ENCODE results near the gene HOXA11. TPM values are rescaled to one million over a fixed set of nuclear protein-coding genes. Genes with fewer than 3 reads are reported as not detected.

HOXA11 gene
- total RNA-seq = not detected in 2 replicates

DNA sequence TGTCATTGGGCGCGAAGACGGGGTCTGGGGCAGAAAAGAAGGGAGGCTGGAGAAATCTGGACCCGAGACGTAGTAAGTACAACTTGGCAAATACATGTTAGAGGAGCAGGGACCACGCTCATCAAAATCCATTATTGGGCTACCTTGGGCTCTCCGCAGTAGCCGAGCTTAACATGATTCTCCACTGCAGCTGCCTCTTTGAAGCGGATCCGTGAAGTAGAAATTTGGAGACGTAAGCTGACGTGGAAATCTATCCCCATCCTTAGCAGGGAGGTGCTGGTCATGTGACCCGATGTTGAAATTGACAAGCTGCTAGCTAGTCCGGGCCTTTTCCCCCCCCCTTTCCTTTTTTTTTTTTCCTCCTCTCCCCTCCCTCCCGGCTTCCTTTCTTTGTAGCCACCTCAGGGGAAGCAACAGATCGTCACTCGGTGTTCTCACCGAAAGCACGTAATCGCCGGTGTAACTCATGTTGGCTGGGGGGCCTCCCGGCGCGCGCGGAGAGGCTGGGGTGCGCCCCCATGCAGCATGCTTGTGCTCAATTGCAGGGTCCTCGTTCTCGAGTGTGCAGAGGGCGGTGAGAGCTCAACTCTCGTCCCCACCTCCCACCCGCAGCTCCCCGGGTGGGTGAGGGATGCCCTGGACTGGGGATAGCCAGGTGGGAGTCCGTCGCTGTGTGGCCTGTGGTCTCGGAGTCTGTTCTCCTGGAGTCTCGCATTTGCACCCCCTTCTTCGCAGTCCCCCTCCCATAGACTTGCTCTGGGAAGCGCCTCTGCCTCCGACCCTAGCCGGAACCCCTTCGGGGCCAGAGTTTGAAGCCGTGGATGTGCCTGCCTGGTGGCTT is at the start of gene HOXA11:
Gene HOXA11 (minus strand): TSS at position 220 of the 841 bp plus-strand sequence. CDS start 88 bp downstream, at position 132.

DNA sequence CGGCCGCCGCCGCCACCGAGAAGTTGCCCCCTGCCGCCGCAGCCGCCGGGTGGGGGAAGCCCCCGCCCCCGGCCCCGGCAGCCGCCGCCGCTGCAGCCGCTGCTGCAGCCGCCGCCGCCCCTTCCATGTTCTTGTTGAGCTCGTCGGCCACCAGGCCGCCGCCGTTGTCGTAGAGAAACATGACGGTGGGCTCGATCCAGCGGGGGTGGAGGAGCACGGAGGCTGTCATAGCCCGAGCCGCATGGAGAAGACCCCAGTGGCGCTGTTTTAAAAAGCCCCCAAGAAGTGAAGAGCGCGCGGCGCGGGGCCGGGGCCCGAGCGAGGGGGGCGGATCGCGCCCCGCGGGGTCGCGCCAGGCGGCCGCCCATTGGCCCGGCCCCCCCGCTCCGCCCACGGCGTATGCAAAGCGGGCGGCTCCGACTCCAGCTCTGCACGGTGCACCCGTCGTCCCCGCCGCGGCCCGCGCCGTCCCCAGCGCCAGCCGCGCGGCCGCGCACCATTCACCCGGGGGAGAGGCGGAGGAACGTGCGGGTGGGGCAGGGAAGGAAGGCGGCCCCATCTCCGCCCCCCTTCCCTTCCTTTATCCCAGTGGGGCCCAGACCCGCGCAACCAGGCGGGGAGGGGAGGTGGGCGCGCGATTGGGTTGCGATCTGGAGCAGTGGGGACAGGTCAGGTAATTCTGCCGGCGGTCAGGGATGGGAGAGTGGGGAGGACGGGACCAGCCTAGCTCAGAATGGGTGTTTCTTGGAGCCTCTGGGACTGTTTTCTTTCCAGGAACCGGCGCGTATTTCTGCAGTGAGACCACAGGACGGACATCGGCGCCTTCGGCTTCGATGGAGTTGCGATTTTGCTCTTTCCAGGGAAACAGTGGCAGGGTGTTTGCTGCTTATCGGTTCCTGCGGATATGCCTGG is 15.1 kb upstream of the HOXA11 start, which contains the start of gene HOXA13:
Gene HOXA13 (minus strand): TSS at position 243 of the 912 bp plus-strand sequence. CDS start 14 bp downstream, at position 229.

DNA sequence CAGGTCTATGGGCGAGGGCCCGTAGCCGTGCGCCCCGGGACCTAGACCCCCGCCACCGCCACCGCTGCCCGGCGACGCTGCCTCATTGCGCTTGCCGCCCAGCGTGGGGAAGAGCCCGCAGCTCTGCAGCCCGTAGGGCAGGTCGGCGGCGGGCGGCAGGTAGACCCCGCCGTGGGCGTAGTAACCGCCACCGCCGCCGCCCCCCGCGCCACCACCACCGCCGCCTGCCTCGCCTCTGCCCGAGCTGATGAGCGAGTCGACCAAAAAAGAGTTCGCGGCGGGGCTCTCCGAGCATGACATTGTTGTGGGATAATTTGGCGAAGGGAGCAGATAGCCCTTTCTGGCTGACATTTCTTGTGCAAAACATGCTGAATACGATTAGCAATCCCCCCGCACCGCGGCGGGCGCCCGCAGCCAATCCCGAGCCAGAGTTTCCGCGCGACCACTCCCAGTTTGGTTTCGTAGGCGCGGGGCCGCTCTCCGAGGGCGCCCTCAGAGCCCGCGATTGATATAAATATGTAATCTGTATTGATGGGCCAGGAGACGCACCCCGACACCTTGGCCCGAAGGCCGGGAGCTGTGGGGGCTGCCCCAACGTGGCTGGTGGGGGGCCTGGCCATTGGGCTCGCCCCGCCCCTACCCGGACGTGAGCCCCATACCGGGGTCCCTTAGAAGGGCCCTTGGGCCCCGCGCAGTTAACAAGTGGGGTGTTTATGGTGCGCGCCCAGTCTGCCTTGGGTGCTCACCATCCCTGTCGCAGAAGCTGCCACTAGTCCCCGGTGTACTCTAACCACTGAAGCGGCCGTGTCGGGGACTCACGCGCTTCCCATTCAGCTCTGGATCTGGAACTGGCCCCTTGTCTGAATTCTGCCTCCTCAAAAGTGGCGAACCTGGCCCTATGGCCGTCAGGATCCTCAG is 10.8 kb downstream of the HOXA11 start, which contains the start of gene HOXA10:
Gene HOXA10 (minus strand): TSS at position 365 of the 918 bp plus-strand sequence. CDS start 14 bp downstream, at position 351.

GRCh38 chr7:27165089-27165995 is 19.7 kb downstream of the HOXA11 start, which contains the start of gene HOXA9:
Gene HOXA9, minus strand, starts transcription at chr7:27165537. Its CDS starts 80 bp downstream, at chr7:27165457.

DNA sequence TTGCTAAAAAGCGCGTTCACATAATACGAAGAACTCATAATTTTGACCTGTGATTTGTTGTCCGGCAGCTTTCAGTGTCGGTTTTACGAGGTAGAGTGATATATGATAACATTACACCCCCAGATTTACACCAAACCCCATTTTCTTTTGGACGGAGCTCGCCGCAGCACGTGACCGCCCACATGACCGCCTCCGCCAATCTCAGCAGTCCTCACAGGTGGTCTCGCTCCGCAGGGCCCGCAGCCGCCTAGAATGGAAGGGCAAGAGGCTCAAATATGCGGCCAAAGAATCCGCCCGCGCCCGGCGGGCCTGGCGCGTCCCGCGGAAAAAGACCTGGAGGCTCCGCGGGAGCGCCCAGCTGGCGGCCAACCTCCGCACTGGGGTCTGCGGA is 28.5 kb downstream of the HOXA11 start, which contains the start of gene HOXA7:
Gene HOXA7 (minus strand): TSS at position 168 of the 391 bp plus-strand sequence. CDS start 130 bp downstream, at position 38.

GRCh38 chr7:27151931-27152815 is 32.9 kb downstream of the HOXA11 start, which contains the start of gene HOXA3:
Gene HOXA3, minus strand, starts transcription at chr7:27152583. Its CDS starts 41,943 bp downstream, at chr7:27110640.

GRCh38 chr7:27147199-27148030 is 37.6 kb downstream of the HOXA11 start, which contains the start of gene HOXA6:
Gene HOXA6, minus strand, starts transcription at chr7:27147774. Its CDS starts 25 bp downstream, at chr7:27147749.

DNA sequence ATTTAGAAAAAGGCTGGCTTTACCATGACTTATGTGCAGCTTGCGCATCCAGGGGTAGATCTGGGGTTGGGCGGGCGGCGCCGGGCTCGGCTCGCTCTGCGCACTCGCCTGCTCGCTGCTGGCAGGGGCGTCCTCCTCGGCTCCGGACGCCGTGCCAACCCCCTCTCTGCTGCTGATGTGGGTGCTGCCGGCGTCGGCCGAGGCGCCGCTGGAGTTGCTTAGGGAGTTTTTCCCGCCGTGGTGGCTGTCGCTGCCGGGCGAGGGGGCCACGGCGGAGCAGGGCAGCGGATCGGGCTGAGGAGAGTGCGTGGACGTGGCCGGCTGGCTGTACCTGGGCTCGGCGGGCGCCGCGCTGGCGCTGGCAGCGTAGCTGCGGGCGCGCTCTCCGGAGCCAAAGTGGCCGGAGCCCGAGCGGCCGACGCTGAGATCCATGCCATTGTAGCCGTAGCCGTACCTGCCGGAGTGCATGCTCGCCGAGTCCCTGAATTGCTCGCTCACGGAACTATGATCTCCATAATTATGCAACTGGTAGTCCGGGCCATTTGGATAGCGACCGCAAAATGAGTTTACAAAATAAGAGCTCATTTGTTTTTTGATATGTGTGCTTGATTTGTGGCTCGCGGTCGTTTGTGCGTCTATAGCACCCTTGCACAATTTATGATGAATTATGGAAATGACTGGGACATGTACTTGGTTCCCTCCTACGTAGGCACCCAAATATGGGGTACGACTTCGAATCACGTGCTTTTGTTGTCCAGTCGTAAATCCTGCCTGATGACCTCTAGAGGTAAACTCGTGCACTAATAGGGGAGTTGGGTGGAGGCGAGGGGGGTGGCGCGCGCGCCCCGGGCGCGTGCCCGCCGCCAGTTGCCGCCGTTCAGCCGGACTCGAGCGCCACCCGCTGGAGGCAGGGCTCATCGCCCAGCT is 41.7 kb downstream of the HOXA11 start, which contains the start of gene HOXA5:
Gene HOXA5 (minus strand): TSS at position 659 of the 927 bp plus-strand sequence. CDS start 74 bp downstream, at position 585.

Other genes starting within 250 kb of the HOXA11 start
- gene HOXA1, start 89.2 kb downstream of the HOXA11 start, total RNA-seq = 1.4 and 3.9 TPM in 2 replicates
- gene HOXA2, start 82.5 kb downstream of the HOXA11 start, total RNA-seq = 2.8 and 3.3 TPM in 2 replicates
- 5.9 and 8.7 TPM in 2 replicates for gene HOXA4, start 54.5 kb downstream of the HOXA11 start, total RNA-seq
- gene HOXA5, start 41.6 kb downstream of the HOXA11 start, total RNA-seq = 125 and 134 TPM in 2 replicates
- gene HOXA6, start 37.5 kb downstream of the HOXA11 start, total RNA-seq = 15.0 and 18.1 TPM in 2 replicates
- 8.1 and 9.4 TPM in 2 replicates for gene HOXA3, start 32.6 kb downstream of the HOXA11 start, total RNA-seq
- gene HOXA7, start 28.6 kb downstream of the HOXA11 start, total RNA-seq = 7.2 and 12.4 TPM in 2 replicates
- 1.0 and 2.4 TPM in 2 replicates for gene HOXA9, start 19.7 kb downstream of the HOXA11 start, total RNA-seq
- not detected in 2 replicates for gene HOXA10, start 10.9 kb downstream of the HOXA11 start, total RNA-seq
- not detected in 2 replicates for gene HOXA13, start 14.9 kb upstream of the HOXA11 start, total RNA-seq
- gene EVX1, start 57.6 kb upstream of the HOXA11 start, total RNA-seq = not detected in 2 replicates